ENCODE measurements around the gene OR2A12. TPM values are rescaled to one million over a fixed set of nuclear protein-coding genes. Genes with fewer than 3 reads are reported as not detected.

The OR2A12 gene
- total RNA-seq, 4 donors from 2014 or later: not detected

- ATAC-seq: no peak
- Histone ChIP-seq H3K4me3 (no peak overlapping the region), H3K27ac (no peak overlapping the region), H3K36me3 (no peaks in the 10 kb centered on the region), H3K27me3 (no peaks in the 10 kb centered on the region), H3K9me3 (no peaks in the 10 kb centered on the region), H3K4me1 (no peaks in the 10 kb centered on the region)
- 67 to 71% methylated on average over 1 of the region's 1 CpG for WGBS, 2 donors (ENCODE audit: low coverage in 1 of 2)
- TF ChIP-seq CTCF (IDR thresholded peaks at IDR 0.05) (no peak), POLR2AphosphoS5 (IDR thresholded peaks at IDR 0.05) (no peak), POLR2A (IDR thresholded peaks at IDR 0.05) (no peak), EP300 (IDR thresholded peaks at IDR 0.05) (no peak)
Observed at GRCh38 chr7:144134116-144134515, 48.0 kb downstream of the OR2A12 start.

GRCh38 chr7:144137501-144137900, 51.4 kb downstream of the OR2A12 start:
- no peak for ATAC-seq
- no peaks in the 10 kb centered on the region for H3K27me3 ChIP-seq
- TF ChIP-seq EP300 (IDR thresholded peaks at IDR 0.05) (no peak), POLR2AphosphoS5 (IDR thresholded peaks at IDR 0.05) (no peak), POLR2A (IDR thresholded peaks at IDR 0.05) (no peak), CTCF (IDR thresholded peaks at IDR 0.05) (no peak)
- no peaks in the 10 kb centered on the region for H3K9me3 ChIP-seq
- 70 to 82% methylated on average over 1 of the region's 1 CpG for WGBS, 2 donors (ENCODE audit: low coverage in 1 of 2)
- H3K4me1 ChIP-seq: no peaks in the 10 kb centered on the region
- no peaks in the 10 kb centered on the region for H3K36me3 ChIP-seq
- H3K27ac ChIP-seq: no peak overlapping the region
- no peak overlapping the region for H3K4me3 ChIP-seq

GRCh38 chr7:144142187-144142586, 56.1 kb downstream of the OR2A12 start:
- 70 to 81% methylated on average over 3 of the region's 3 CpGs for WGBS, 2 donors (ENCODE audit: low coverage in 1 of 2)
- Histone ChIP-seq H3K4me3 (no peak overlapping the region), H3K27ac (no peak overlapping the region), H3K4me1 (no peaks in the 10 kb centered on the region), H3K36me3 (no peaks in the 10 kb centered on the region), H3K9me3 (peaks cover 0 to 12% (median 0%) of the 10 kb centered on the region in 3 donors), H3K27me3 (no peaks in the 10 kb centered on the region)
- TF ChIP-seq EP300 (IDR thresholded peaks at IDR 0.05) (no peak), POLR2AphosphoS5 (IDR thresholded peaks at IDR 0.05) (no peak), POLR2A (IDR thresholded peaks at IDR 0.05) (no peak), CTCF (IDR thresholded peaks at IDR 0.05) (no peak)
- no peak for ATAC-seq

- 88 to 93% methylated on average over 2 to 3 of the region's 3 CpGs for WGBS, 2 donors (ENCODE audit: low coverage in 1 of 2)
- Histone ChIP-seq H3K9me3 (peaks cover 0 to 34% (median 0%) of the 10 kb centered on the region in 3 donors), H3K36me3 (no peaks in the 10 kb centered on the region), H3K4me3 (no peak overlapping the region), H3K27ac (no peak overlapping the region), H3K4me1 (no peaks in the 10 kb centered on the region), H3K27me3 (no peaks in the 10 kb centered on the region)
- no peak for ATAC-seq
- TF ChIP-seq CTCF (IDR thresholded peaks at IDR 0.05) (no peak), POLR2AphosphoS5 (IDR thresholded peaks at IDR 0.05) (no peak)
Observed at GRCh38 chr7:144144426-144144825, 58.3 kb downstream of the OR2A12 start.

- H3K27ac ChIP-seq: no peak overlapping the region
- no peaks in the 10 kb centered on the region for H3K4me1 ChIP-seq
- WGBS, 2 donors (ENCODE audit: low coverage in 1 of 2): 78% methylated on average over 2 of the region's 2 CpGs; no CpG with 5 or more reads in 1 of the 2 donors
- no peak for ATAC-seq
- H3K9me3 ChIP-seq: peaks cover 0 to 46% (median 0%) of the 10 kb centered on the region in 3 donors
- H3K27me3 ChIP-seq: no peaks in the 10 kb centered on the region
- no peak overlapping the region for H3K4me3 ChIP-seq
- no peaks in the 10 kb centered on the region for H3K36me3 ChIP-seq
- TF ChIP-seq EP300 (IDR thresholded peaks at IDR 0.05): no peak
- no peak for TF ChIP-seq POLR2AphosphoS5 (IDR thresholded peaks at IDR 0.05)
- TF ChIP-seq CTCF (IDR thresholded peaks at IDR 0.05): no peak
- TF ChIP-seq POLR2A (IDR thresholded peaks at IDR 0.05): no peak
Observed at GRCh38 chr7:144148224-144148827, 62.2 kb downstream of the OR2A12 start.

All from gastroesophageal sphincter (tissue), 4 donors.